Caco-2 (cell line): Measurements from ENCODE around the gene SMYD3. TPM values are rescaled to one million over a fixed set of nuclear protein-coding genes. Genes with fewer than 3 reads are reported as not detected.

Experiments used
- BruUV-seq: library from RNA; stranded (reverse); fragments of 400-500 nt; replicated peaks from 2 replicates; lab custom pipeline; 2021; lab: Mats Ljungman, UMichigan
- CTCF ChIA-PET: fragments of 300-600 bp; sonication (Branson Sonifier 250); formaldehyde crosslinking; loops from one replicate; lab custom pipeline; 2022; ENCODE audit warnings: antibody characterized with exemption; lab: Charles Lee
- POLR2A ChIA-PET: fragments of 300-600 bp; sonication (Branson Sonifier 250); formaldehyde crosslinking; loops from one replicate; lab custom pipeline; 2022; ENCODE audit warnings: antibody characterized with exemption; lab: Charles Lee
- DNase-seq, 2 experiments: peaks; one replicate each; pipeline versions ENCODE4 v3.0.0 to v3.0.0-alpha.2; 2020 to 2022
- H3K27me3 ChIP-seq: replicated peaks from 2 replicates; pipeline ENCODE4 v1.6.0; 2011; ENCODE audit warnings: low read length; ENCODE audit not compliant: control insufficient read depth, insufficient read depth
- H3K36me3 ChIP-seq: 2 replicates; pipeline ENCODE4 v1.5.1; 2011; ENCODE audit warnings: low read length; ENCODE audit not compliant: control insufficient read depth, insufficient read depth
- H3K4me1 ChIP-seq: fragments of 250-450 bp; sonication (Bioruptor Pico); 2 replicates; pipeline ENCODE4 v1.5.1; 2020; ENCODE audit warnings: mild to moderate bottlenecking
- H3K4me3 ChIP-seq: 2 replicates; pipeline ENCODE4 v1.5.1; 2011; ENCODE audit warnings: low read depth, mild to moderate bottlenecking, control low read depth, low read length
- H3K9me3 ChIP-seq: fragments of 250-450 bp; sonication (Bioruptor Pico); 2 replicates; pipeline ENCODE4 v1.5.1; 2020; ENCODE audit warnings: mild to moderate bottlenecking, moderate library complexity
- H3K27ac Mint-ChIP-seq: one replicate; pipeline ENCODE4 v1.8.0; 2022; ENCODE audit warnings: mixed read lengths; ENCODE audit not compliant: unreplicated experiment
- H3K27me3 Mint-ChIP-seq: one replicate; pipeline ENCODE4 v1.8.0; 2022; ENCODE audit warnings: mixed read lengths; ENCODE audit not compliant: insufficient read depth, unreplicated experiment
- H3K36me3 Mint-ChIP-seq: one replicate; pipeline ENCODE4 v1.8.0; 2022; ENCODE audit warnings: mild to moderate bottlenecking, mixed read lengths; ENCODE audit not compliant: insufficient read depth, unreplicated experiment
- H3K4me1 Mint-ChIP-seq: one replicate; pipeline ENCODE4 v1.8.0; 2022; ENCODE audit warnings: low read depth, mixed read lengths; ENCODE audit not compliant: unreplicated experiment
- H3K4me3 Mint-ChIP-seq: one replicate; pipeline ENCODE4 v1.8.0; 2022; ENCODE audit warnings: mild to moderate bottlenecking, moderate library complexity, mixed read lengths; ENCODE audit not compliant: unreplicated experiment
- H3K9me3 Mint-ChIP-seq: one replicate; pipeline ENCODE4 v1.8.0; 2022; ENCODE audit warnings: mixed read lengths; ENCODE audit not compliant: unreplicated experiment
- CTCF ChIP-seq, 2 experiments: fragments of 200-600 bp in 1 of 2; IDR thresholded peaks; 1 replicate in 1 of 2; 2 replicates in 1 of 2; pipeline versions ENCODE4 v1.5.1 to v1.8.0; 2011 to 2022; ENCODE audit warnings: antibody characterized with exemption in 1 of 2, control low read depth in 1 of 2, inconsistent platforms in 1 of 2, low read depth in 1 of 2, low read length in 1 of 2, mild to moderate bottlenecking in 1 of 2, moderate library complexity in 1 of 2; ENCODE audit not compliant: insufficient read depth in 1 of 2, severe bottlenecking in 1 of 2, unreplicated experiment in 1 of 2
- intact Hi-C: fragments of 100-400 bp; cut with micrococcal nuclease; formaldehyde crosslinking; loops from one replicate; pipeline ENCODE4 v1.10.0; 2022; ENCODE audit not compliant: unreplicated experiment
- total RNA-seq: library from RNA; stranded (reverse); gene quantifications from 2 replicates; pipeline ENCODE4 v1.2.3, GENCODE V29; 2022

Gene SMYD3
- total RNA-seq, 1 experiment from 2014 or later: 33.0 TPM

- no TSS peak for BruUV-seq
- Mint-ChIP-seq H3K36me3 (no peaks in the 10 kb centered on the region), H3K9me3 (peaks cover 11% of the 10 kb centered on the region), H3K4me3 (no peak overlapping the region), H3K27ac (no peak overlapping the region), H3K4me1 (peaks cover 7% of the 10 kb centered on the region), H3K27me3 (no peaks in the 10 kb centered on the region)
- TF ChIP-seq CTCF (IDR thresholded peaks at IDR 0.05; ENCODE audit: insufficient read depth in 1 of 2, low read depth in 1 of 2, low read length in 1 of 2, severe bottlenecking in 1 of 2, unreplicated experiment in 1 of 2): no peak
- Histone ChIP-seq H3K4me1 (no peaks in the 10 kb centered on the region), H3K9me3 (no peaks in the 10 kb centered on the region), H3K36me3 (no peaks in the 10 kb centered on the region), H3K27me3 (no peaks in the 10 kb centered on the region), H3K4me3 (no peak overlapping the region)
- POLR2A ChIA-PET: no interaction called here
- CTCF ChIA-PET: no interaction called here
- DNase-seq: no peak
- intact Hi-C loops: no loop called here
Measured at GRCh38 chr1:246396322-246396721, 110.8 kb downstream of the SMYD3 start.

- peaks cover 22% of the 10 kb centered on the region for H3K9me3 Mint-ChIP-seq
- H3K4me3 ChIP-seq: no peak overlapping the region
- no peaks in the 10 kb centered on the region for H3K36me3 Mint-ChIP-seq
- ChIA-PET CTCF (no interaction called here), POLR2A (no interaction called here)
- no peak overlapping the region for H3K4me3 Mint-ChIP-seq
- no peaks in the 10 kb centered on the region for H3K36me3 ChIP-seq
- intact Hi-C loops: no loop called here
- no TSS peak for BruUV-seq
- TF ChIP-seq CTCF (IDR thresholded peaks at IDR 0.05; ENCODE audit: insufficient read depth in 1 of 2, low read depth in 1 of 2, low read length in 1 of 2, severe bottlenecking in 1 of 2, unreplicated experiment in 1 of 2): no peak
- no peak for DNase-seq
- H3K27me3 ChIP-seq: no peaks in the 10 kb centered on the region
- H3K27me3 Mint-ChIP-seq: no peaks in the 10 kb centered on the region
- H3K9me3 ChIP-seq: no peaks in the 10 kb centered on the region
- H3K4me1 ChIP-seq: no peaks in the 10 kb centered on the region
- no peak overlapping the region for H3K27ac Mint-ChIP-seq
- H3K4me1 Mint-ChIP-seq: peaks cover 7% of the 10 kb centered on the region
Measured at GRCh38 chr1:246394121-246394520, 113.0 kb downstream of the SMYD3 start.

GRCh38 chr1:246390855-246391254, 116.2 kb downstream of the SMYD3 start:
- intact Hi-C loops: no loop called here
- no peak for DNase-seq
- no peaks in the 10 kb centered on the region for H3K27me3 ChIP-seq
- ChIA-PET POLR2A (no interaction called here), CTCF (no interaction called here)
- H3K4me3 ChIP-seq: no peak overlapping the region
- H3K9me3 ChIP-seq: no peaks in the 10 kb centered on the region
- no peaks in the 10 kb centered on the region for H3K4me1 ChIP-seq
- no peaks in the 10 kb centered on the region for H3K36me3 ChIP-seq
- Mint-ChIP-seq H3K36me3 (no peaks in the 10 kb centered on the region), H3K27ac (no peak overlapping the region), H3K4me3 (no peak overlapping the region), H3K9me3 (peaks cover 22% of the 10 kb centered on the region), H3K4me1 (no peaks in the 10 kb centered on the region), H3K27me3 (no peaks in the 10 kb centered on the region)
- TF ChIP-seq CTCF (IDR thresholded peaks at IDR 0.05; ENCODE audit: insufficient read depth in 1 of 2, low read depth in 1 of 2, low read length in 1 of 2, severe bottlenecking in 1 of 2, unreplicated experiment in 1 of 2): no peak
- no TSS peak for BruUV-seq
